GM12878 (cell line): ENCODE measurements around the gene FUZ. TPM values are rescaled to one million over a fixed set of nuclear protein-coding genes. Genes with fewer than 3 reads are reported as not detected.

Source experiments
- ATAC-seq: fragments of 200-7000 bp; cut with Tn5 transposase; 3 replicates; pipeline ENCODE4 v1.9.1; 2020; ENCODE audit warnings: mild to moderate bottlenecking, moderate library complexity
- BruUV-seq: library from RNA; stranded (reverse); fragments of 400-500 nt; replicated peaks from 2 replicates; lab custom pipeline; 2021; lab: Mats Ljungman, UMichigan
- CTCF ChIA-PET: fragments of 300-600 bp; sonication (Branson Sonifier 250); formaldehyde crosslinking; extraction: SDS; loops from one replicate; lab custom pipeline; 2021; ENCODE audit warnings: inconsistent platforms; lab: Yijun Ruan, JAX
- POLR2A ChIA-PET: fragments of 350-600 bp; formaldehyde crosslinking; extraction: SDS; loops from one replicate; lab custom pipeline; 2021; ENCODE audit warnings: inconsistent platforms; lab: Charles Lee
- RAD21 ChIA-PET: fragments of 300-600 bp; sonication (Branson Sonifier 250); formaldehyde crosslinking; loops from one replicate; lab custom pipeline; 2023; ENCODE audit warnings: antibody characterized with exemption; ENCODE audit not compliant: unreplicated experiment; lab: Charles Lee
- SMC1A ChIA-PET: fragments of 300-600 bp; sonication (Branson Sonifier 250); formaldehyde crosslinking; loops from one replicate; lab custom pipeline; 2023; ENCODE audit not compliant: unreplicated experiment, uncharacterized antibody; lab: Charles Lee
- DNase-seq: peaks from one replicate; pipeline ENCODE4 v3.0.0-alpha.2; 2011; ENCODE audit warnings: low read depth, low spot score
- FAIRE-seq: peaks from 3 replicates; lab custom pipeline; 2011; peaks lifted over from hg19 to GRCh38; lab: Jason Lieb, UNC
- H2AFZ ChIP-seq: 2 replicates; pipeline ENCODE4 v1.6.0; 2011; ENCODE audit warnings: low read depth, low read length, control low read depth; ENCODE audit not compliant: control insufficient read depth
- H3K27ac ChIP-seq: 2 replicates; pipeline ENCODE4 v1.5.1; 2011; ENCODE audit warnings: control low read depth; ENCODE audit not compliant: control insufficient read depth, insufficient read depth
- H3K27me3 ChIP-seq, 2 experiments: replicated peaks in 1 of 2; 2 replicates each; pipeline versions ENCODE4 v1.6.0 to v1.6.1; 2011; ENCODE audit warnings: low read length in 1 of 2; ENCODE audit not compliant: control insufficient read depth in 2 of 2, insufficient read depth in 2 of 2
- H3K36me3 ChIP-seq, 2 experiments: 2 replicates each; pipeline ENCODE4 v1.5.1; 2011; ENCODE audit warnings: low read length in 1 of 2; ENCODE audit not compliant: control insufficient read depth in 2 of 2, insufficient read depth in 2 of 2
- H3K4me1 ChIP-seq: 2 replicates; pipeline ENCODE4 v1.6.1; 2011; ENCODE audit warnings: mild to moderate bottlenecking, low read length, moderate library complexity, mixed read lengths; ENCODE audit not compliant: control insufficient read depth, insufficient read depth
- H3K4me2 ChIP-seq: 2 replicates; pipeline ENCODE4 v1.6.0; 2011; ENCODE audit warnings: control low read depth; ENCODE audit not compliant: control insufficient read depth, insufficient read depth
- H3K4me3 ChIP-seq: fragments of 200-600 bp; sonication (generic); 2 replicates; pipeline ENCODE4 v1.5.1; 2016
- H3K79me2 ChIP-seq: 2 replicates; pipeline ENCODE4 v1.6.0; 2011; ENCODE audit warnings: low read length; ENCODE audit not compliant: control insufficient read depth, insufficient read depth
- H3K9ac ChIP-seq: 2 replicates; pipeline ENCODE4 v1.8.0; 2011; ENCODE audit warnings: low read length, control low read depth, mixed read lengths; ENCODE audit not compliant: control insufficient read depth, insufficient read depth
- H3K9me3 ChIP-seq: replicated peaks from 3 replicates; pipeline ENCODE4 v1.5.1; 2011; ENCODE audit warnings: mild to moderate bottlenecking, low read length; ENCODE audit not compliant: control insufficient read depth, insufficient read depth
- H4K20me1 ChIP-seq: 2 replicates; pipeline ENCODE4 v1.6.0; 2011; ENCODE audit not compliant: control insufficient read depth, insufficient read depth
- BCL11A ChIP-seq: IDR thresholded peaks from 2 replicates; pipeline ENCODE4 v1.6.1; 2011; ENCODE audit warnings: low read depth, low read length
- CREB1 ChIP-seq: IDR thresholded peaks from 2 replicates; pipeline ENCODE4 v1.6.1; 2012; ENCODE audit warnings: low read depth, mild to moderate bottlenecking, inconsistent platforms
- HCFC1 ChIP-seq: fragments of 150-350 bp; IDR thresholded peaks from 2 replicates; pipeline ENCODE4 v1.6.1; 2014; ENCODE audit warnings: low read length
- JUND ChIP-seq: IDR thresholded peaks from 2 replicates; pipeline ENCODE4 v1.6.1; 2012; ENCODE audit warnings: low read depth, mild to moderate bottlenecking, low read length, improper control_type of control experiment, moderate library complexity
- SIN3A ChIP-seq: IDR thresholded peaks from 2 replicates; pipeline ENCODE4 v1.6.1; 2012; ENCODE audit warnings: low read depth, low read length, improper control_type of control experiment
- SREBF2 ChIP-seq: IDR thresholded peaks from 2 replicates; pipeline ENCODE4 v1.6.1; 2012; ENCODE audit warnings: mild to moderate bottlenecking, low read length
- SUZ12 ChIP-seq: fragments of 200-600 bp; sonication (generic); IDR thresholded peaks from one replicate; pipeline ENCODE4 v1.6.1; 2018; ENCODE audit warnings: antibody characterized with exemption, mild to moderate bottlenecking; ENCODE audit not compliant: unreplicated experiment
- TBL1XR1 ChIP-seq: IDR thresholded peaks from 2 replicates; pipeline ENCODE4 v1.6.1; 2012; ENCODE audit warnings: low read depth, low read length, improper control_type of control experiment
- TCF7 ChIP-seq: IDR thresholded peaks from 2 replicates; pipeline ENCODE4 v1.6.1; 2014; ENCODE audit warnings: antibody characterized with exemption, borderline replicate concordance
- WGBS: methylation state at CpG from one replicate; pipeline ENCODE4 v1.1.6; 2016; ENCODE audit warnings: low lambda C conversion rate; ENCODE audit not compliant: insufficient replicate concordance, insufficient coverage; ENCODE audit errors: missing lambda C conversion rate; 5-methylcytosine and 5-hydroxymethylcytosine counted together
- in situ Hi-C: fragments of 300-500 bp; cut with MboI; formaldehyde crosslinking; loops from 9 replicates; pipeline ENCODE4 v1.14.3; 2018; ENCODE audit warnings: mixed read lengths
- intact Hi-C: fragments of 100-400 bp; cut with micrococcal nuclease; formaldehyde crosslinking; loops from one replicate; pipeline ENCODE4 v1.14.2; 2022; ENCODE audit not compliant: unreplicated experiment
- polyA plus RNA-seq, 11 experiments: library from polyadenylated mRNA; depleted of rRNA in 4 of 11; unstranded in 6 of 11; stranded (reverse) in 5 of 11; fragments of >200 nt; fragmentation: Nextera tagmentation in 4 of 11; fragmentation: Illumina TruSeq in 1 of 11; extraction: Ambion mirVana in 4 of 11; extraction: Trizol in 1 of 11; gene quantifications; 1 replicate in 1 of 11; 2 replicates in 10 of 11; pipeline versions ENCODE4 v1.2.1 to v1.2.3, GENCODE V29; 2011 to 2016; ENCODE audit warnings: inconsistent platforms in 2 of 11, missing spikeins in 2 of 11, low read depth in 1 of 11
- total RNA-seq, 4 experiments: library from RNA; depleted of rRNA in 3 of 4; stranded (reverse); fragments of >200 nt in 3 of 4; fragmentation: Illumina TruSeq in 1 of 4; extraction: Trizol in 1 of 4; gene quantifications; 2 replicates each; pipeline versions ENCODE4 v1.2.1 to v1.2.3, GENCODE V29; 2013 to 2021
- TF ChIP-seq, protein P1 (sequence below): fragments of 150-350 bp; IDR thresholded peaks from 2 replicates; pipeline ENCODE4 v1.6.1; 2016; ENCODE audit warnings: low read depth, low read length
- TF ChIP-seq, protein P2 (sequence below): fragments of 450-650 bp; IDR thresholded peaks from 2 replicates; pipeline ENCODE4 v1.6.1; 2017; ENCODE audit warnings: mild to moderate bottlenecking
- TF ChIP-seq, protein P3 (sequence below): IDR thresholded peaks from 2 replicates; pipeline ENCODE4 v1.6.1; 2012; ENCODE audit warnings: low read depth, low read length, improper control_type of control experiment
- TF ChIP-seq, protein P4 (sequence below): IDR thresholded peaks from 2 replicates; pipeline ENCODE4 v1.6.1; 2012; ENCODE audit warnings: mild to moderate bottlenecking, low read depth, low read length

The FUZ gene
- total and polyA plus RNA-seq, 10 of the 15 experiments (the other 5 are each of a cell fraction or from before 2014, with no cell fraction given): 0.18 to 11.5 (median 8.8) TPM

DNA sequence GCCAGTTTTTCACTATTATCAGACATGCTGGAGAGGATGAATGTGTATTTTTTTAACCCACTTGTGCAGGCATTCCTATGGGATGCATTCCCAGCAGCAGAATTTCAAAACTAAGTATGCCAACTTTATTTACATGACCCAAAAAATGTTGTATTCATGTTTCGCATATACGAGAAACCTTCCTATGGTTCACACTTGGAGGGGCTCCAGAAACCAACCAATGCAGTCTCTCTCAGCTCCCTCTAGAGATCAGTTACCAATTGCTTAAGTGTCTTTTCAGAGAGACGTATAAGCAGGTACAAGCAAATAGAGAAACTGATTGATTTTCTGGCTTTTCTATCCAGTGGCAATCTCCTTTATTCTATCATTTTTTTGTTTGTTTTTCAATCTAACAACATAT lies 32.3 kb upstream of the FUZ start:
- no peak for DNase-seq
- TF ChIP-seq TBL1XR1 (no peak), TCF7 (no peak), SIN3A (no peak), BCL11A (no peak), JUND (no peak), SREBF2 (no peak), HCFC1 (no peak), CREB1 (no peak), SUZ12 (no peak)
- TF ChIP-seq, protein P1, sequence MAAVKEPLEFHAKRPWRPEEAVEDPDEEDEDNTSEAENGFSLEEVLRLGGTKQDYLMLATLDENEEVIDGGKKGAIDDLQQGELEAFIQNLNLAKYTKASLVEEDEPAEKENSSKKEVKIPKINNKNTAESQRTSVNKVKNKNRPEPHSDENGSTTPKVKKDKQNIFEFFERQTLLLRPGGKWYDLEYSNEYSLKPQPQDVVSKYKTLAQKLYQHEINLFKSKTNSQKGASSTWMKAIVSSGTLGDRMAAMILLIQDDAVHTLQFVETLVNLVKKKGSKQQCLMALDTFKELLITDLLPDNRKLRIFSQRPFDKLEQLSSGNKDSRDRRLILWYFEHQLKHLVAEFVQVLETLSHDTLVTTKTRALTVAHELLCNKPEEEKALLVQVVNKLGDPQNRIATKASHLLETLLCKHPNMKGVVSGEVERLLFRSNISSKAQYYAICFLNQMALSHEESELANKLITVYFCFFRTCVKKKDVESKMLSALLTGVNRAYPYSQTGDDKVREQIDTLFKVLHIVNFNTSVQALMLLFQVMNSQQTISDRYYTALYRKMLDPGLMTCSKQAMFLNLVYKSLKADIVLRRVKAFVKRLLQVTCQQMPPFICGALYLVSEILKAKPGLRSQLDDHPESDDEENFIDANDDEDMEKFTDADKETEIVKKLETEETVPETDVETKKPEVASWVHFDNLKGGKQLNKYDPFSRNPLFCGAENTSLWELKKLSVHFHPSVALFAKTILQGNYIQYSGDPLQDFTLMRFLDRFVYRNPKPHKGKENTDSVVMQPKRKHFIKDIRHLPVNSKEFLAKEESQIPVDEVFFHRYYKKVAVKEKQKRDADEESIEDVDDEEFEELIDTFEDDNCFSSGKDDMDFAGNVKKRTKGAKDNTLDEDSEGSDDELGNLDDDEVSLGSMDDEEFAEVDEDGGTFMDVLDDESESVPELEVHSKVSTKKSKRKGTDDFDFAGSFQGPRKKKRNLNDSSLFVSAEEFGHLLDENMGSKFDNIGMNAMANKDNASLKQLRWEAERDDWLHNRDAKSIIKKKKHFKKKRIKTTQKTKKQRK: no peak
- TF ChIP-seq, protein P2, sequence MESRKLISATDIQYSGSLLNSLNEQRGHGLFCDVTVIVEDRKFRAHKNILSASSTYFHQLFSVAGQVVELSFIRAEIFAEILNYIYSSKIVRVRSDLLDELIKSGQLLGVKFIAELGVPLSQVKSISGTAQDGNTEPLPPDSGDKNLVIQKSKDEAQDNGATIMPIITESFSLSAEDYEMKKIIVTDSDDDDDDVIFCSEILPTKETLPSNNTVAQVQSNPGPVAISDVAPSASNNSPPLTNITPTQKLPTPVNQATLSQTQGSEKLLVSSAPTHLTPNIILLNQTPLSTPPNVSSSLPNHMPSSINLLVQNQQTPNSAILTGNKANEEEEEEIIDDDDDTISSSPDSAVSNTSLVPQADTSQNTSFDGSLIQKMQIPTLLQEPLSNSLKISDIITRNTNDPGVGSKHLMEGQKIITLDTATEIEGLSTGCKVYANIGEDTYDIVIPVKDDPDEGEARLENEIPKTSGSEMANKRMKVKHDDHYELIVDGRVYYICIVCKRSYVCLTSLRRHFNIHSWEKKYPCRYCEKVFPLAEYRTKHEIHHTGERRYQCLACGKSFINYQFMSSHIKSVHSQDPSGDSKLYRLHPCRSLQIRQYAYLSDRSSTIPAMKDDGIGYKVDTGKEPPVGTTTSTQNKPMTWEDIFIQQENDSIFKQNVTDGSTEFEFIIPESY: no peak
- TF ChIP-seq, protein P3, sequence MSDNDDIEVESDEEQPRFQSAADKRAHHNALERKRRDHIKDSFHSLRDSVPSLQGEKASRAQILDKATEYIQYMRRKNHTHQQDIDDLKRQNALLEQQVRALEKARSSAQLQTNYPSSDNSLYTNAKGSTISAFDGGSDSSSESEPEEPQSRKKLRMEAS: no peak
- TF ChIP-seq, protein P4, sequence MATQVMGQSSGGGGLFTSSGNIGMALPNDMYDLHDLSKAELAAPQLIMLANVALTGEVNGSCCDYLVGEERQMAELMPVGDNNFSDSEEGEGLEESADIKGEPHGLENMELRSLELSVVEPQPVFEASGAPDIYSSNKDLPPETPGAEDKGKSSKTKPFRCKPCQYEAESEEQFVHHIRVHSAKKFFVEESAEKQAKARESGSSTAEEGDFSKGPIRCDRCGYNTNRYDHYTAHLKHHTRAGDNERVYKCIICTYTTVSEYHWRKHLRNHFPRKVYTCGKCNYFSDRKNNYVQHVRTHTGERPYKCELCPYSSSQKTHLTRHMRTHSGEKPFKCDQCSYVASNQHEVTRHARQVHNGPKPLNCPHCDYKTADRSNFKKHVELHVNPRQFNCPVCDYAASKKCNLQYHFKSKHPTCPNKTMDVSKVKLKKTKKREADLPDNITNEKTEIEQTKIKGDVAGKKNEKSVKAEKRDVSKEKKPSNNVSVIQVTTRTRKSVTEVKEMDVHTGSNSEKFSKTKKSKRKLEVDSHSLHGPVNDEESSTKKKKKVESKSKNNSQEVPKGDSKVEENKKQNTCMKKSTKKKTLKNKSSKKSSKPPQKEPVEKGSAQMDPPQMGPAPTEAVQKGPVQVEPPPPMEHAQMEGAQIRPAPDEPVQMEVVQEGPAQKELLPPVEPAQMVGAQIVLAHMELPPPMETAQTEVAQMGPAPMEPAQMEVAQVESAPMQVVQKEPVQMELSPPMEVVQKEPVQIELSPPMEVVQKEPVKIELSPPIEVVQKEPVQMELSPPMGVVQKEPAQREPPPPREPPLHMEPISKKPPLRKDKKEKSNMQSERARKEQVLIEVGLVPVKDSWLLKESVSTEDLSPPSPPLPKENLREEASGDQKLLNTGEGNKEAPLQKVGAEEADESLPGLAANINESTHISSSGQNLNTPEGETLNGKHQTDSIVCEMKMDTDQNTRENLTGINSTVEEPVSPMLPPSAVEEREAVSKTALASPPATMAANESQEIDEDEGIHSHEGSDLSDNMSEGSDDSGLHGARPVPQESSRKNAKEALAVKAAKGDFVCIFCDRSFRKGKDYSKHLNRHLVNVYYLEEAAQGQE: no peak
- H3K4me1 ChIP-seq: peaks cover 32% of the 10 kb centered on the region
- in situ Hi-C loops (no loop called here), intact Hi-C loops (no loop called here)
- peaks cover 0 to 2% of the 10 kb centered on the region in 2 experiments; a peak in 2 of 4 replicates for H3K36me3 ChIP-seq
- no TSS peak for BruUV-seq
- no peak for FAIRE-seq
- ChIA-PET RAD21 (no interaction called here), CTCF (interaction anchor here (1.0 kb wide), 1 partner anchor 26 kb away, joined by 3 read pairs; no protein-coding TSS in a partner anchor), SMC1A (no interaction called here), POLR2A (interaction anchor here (1.4 kb wide), 1 partner anchor 24 kb away, joined by 3 read pairs; no protein-coding TSS in a partner anchor)
- WGBS: 93% methylated on average over 3 of the region's 3 CpGs
- no peaks in the 10 kb centered on the region for H4K20me1 ChIP-seq
- H3K27me3 ChIP-seq: no peaks in the 10 kb centered on the region
- H3K4me3 ChIP-seq: no peak overlapping the region
- H3K9ac ChIP-seq: no peak overlapping the region
- no peak overlapping the region for H2AFZ ChIP-seq
- H3K27ac ChIP-seq: no peak overlapping the region
- H3K9me3 ChIP-seq: peaks cover 5% of the 10 kb centered on the region; the same call in 2 of the 3 replicates
- no peak overlapping the region for H3K4me2 ChIP-seq
- ATAC-seq: no peak
- H3K79me2 ChIP-seq: no peaks in the 10 kb centered on the region
